ENCODE data around the gene AGAP1.

Gene AGAP1

DNA sequence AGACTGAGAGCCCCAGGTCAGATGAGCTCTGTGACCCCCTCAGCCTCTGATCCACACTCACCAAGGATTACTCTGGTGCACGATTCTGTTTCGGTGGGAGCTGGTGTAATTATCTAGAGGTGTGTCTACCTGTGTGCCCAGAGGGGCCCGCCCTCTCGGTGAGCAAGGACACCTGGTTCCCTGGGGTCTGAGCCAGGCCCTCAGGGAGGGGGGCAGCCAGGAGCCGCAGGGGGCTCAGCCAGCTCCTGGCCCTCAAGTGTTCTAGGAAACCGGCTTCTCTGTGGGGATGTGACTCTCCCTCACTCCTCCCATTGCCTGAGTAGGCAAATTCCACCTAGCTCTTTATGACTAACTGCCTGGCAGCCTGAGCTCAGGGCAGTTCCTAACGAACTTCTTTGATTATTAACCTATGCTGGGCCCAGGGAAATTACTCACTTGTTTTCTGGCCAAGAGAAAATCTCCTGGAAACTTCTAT is 17.4 kb downstream of the AGAP1 start:
- no peak for DNase-seq

- no peak for DNase-seq
These were observed 18.2 kb downstream of the AGAP1 start for GRCh38 chr2:235511751-235512698.

DNA sequence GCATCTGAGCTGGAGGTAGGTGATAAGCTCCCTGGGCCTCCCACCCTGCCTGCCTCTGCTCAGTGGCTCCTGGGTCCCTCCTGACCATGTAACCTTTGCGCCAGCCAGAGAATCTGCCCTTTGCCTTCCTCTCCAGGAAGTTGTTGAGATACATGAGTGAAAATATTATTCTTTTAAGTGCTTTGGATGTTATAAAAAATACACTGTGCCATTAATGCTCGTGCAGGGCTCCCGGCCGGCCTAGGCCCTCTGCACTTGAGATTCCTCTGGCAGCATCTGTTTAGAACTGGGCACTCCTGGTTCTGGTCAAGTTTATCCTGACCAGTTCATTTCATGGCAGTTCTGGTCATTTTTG is 18.8 kb downstream of the AGAP1 start:
- no peak for DNase-seq

DNA sequence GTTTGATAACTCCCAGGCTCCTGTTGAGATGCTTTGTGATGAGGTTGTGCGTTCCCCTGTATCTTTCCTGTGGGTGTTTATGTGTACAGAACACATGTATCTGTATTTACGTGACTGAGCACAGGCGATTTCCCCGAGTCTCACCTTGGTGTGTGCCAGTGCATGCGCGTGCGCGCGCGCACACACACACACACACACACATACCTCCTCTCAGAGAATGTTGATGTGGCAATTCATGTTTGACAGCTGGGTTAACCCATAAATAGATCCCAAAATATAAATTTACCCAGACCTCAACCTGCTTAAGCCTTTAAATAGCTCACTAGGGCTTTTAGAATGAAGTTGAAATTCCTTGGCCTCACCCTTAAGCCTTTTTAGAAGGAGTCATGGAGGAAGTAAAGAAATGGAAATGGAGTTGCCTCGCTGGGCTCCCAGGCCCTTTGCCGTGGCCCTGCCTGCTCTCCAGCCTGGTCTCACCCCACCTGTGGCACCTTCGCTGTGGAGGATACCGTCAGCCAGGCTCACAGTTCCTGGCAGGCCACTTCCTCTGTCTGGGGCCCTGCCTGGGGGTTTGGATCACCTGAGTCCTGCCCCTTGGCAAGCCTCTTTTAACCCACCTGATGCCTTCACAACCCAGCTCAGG is 20.3 kb downstream of the AGAP1 start:
- no peak for DNase-seq

- no peak for DNase-seq
These were observed 21.0 kb downstream of the AGAP1 start for GRCh38 chr2:235514627-235515363.

DNA sequence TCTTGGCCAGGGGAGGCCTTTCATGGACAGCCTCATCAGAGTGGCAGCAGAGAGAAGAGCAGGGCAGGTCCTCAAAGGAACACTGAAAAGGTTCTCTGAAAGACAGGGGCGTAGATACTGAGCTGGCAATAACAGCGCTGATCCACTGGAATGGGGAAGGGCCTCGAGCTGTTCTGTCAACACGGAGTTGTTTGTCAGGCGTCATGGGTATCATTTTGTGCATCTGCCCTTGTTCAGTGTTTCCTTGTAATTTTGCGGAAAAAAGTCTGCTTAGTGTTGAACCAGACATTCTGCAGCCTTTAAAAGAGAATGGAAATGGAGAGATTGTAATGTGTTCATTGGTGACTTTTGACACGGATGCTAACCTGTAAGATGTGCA is 21.5 kb downstream of the AGAP1 start:
- DNase-seq: no peak

DNA sequence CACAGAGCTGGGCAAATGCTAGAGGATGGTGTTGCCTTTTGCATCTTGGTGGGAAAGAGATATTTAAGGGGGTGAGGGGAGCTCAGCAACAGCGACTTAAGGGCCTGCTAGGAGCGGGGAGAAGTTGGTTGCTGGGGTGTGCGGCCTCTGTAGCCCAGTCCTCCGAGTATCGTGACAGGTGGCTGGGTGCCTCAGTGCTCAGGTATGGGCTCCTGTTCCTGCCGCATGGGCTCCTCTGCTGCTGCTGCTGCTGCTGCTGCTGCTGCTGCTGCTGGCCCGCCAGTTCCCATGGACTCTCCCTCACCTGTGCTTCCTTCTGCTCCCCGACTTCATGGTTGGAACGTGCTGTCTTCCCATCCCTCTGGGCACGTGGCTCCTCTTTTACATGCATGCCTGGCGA is 22.0 kb downstream of the AGAP1 start:
- no peak for DNase-seq

GRCh38 chr2:235516257-235516656 is 22.4 kb downstream of the AGAP1 start:
- no peak for DNase-seq

GRCh38 chr2:235518322-235519090 is 24.7 kb downstream of the AGAP1 start:
- no peak for DNase-seq

DNA sequence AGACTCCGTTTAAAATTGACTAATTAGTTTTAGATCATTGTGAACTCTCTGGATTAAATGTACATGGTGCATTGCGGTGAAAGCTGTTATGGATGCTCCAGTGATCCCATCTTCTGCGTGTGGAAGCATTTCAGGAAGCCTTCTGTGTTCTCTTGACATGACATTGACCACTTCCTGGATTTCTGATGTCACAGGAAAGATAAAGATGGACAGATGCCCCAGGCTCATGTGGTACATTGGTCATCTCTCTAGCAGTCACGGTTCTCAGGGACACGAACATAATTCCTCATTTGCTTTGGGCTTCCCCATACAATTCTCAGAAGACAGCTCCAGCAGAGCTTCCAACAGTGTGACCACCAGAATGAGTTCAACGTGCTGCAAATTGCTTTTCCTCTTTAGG is 26.9 kb downstream of the AGAP1 start:
- no peak for DNase-seq

DNA sequence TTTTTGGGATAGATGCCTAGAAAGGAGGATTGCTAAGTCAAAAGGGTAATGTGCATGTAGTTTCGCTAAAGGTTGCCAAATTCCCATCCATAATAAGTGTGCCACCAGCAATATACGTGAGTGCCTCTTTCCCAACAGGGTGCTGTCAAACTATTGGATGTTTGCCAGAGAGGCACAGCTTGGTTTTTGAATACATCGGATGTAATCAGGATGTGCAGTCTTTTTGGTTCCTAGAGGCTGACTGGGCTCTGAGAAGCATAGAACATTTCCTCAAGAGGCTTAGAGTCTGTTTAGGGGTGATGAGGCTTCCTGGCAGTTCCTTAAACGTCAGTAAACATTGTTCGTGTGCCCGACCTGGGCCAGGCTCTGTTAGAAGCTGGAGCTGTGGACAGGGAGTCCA is 28.0 kb downstream of the AGAP1 start:
- no peak for DNase-seq

DNA sequence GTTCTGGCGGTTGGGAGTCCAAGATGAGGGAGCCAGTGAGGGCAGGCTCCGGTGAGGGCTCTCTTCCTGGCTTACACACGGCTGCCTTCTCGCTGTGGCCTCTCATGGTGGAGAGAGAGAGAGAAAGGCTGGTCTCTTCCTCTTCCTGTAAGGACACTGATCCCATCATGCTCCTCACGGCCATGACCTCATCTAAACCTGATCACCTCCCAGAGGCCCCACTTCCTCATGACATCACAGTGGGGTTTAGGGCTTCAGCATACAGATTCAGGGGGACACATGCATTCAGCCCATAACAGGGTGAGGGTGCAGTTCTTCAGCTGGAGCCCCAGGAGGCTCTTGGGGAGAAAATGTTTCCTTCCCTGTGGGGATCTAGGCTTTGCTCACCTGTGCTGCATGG is 29.2 kb downstream of the AGAP1 start:
- no peak for DNase-seq

GRCh38 chr2:235523486-235524150 is 29.8 kb downstream of the AGAP1 start:
- no peak for DNase-seq

DNA sequence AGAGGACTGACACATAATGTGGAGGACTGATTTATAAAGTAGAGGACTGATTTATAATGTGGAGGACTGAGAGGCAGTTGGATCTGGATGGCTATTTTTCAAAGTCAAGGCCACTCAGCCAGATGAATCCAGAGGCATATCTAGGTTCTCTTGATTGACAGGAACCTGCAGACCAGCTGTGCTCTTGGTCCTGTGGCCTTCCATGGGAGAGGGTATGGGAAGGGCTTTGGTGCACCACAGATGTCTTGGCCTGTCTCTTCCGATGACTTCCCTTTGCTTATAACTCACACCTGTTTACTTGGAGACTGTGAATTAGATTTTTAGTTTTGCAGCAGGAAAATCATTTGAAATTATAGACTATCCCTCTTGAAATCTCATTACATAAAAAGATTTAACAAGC is 32.3 kb downstream of the AGAP1 start:
- no peak for DNase-seq

DNA sequence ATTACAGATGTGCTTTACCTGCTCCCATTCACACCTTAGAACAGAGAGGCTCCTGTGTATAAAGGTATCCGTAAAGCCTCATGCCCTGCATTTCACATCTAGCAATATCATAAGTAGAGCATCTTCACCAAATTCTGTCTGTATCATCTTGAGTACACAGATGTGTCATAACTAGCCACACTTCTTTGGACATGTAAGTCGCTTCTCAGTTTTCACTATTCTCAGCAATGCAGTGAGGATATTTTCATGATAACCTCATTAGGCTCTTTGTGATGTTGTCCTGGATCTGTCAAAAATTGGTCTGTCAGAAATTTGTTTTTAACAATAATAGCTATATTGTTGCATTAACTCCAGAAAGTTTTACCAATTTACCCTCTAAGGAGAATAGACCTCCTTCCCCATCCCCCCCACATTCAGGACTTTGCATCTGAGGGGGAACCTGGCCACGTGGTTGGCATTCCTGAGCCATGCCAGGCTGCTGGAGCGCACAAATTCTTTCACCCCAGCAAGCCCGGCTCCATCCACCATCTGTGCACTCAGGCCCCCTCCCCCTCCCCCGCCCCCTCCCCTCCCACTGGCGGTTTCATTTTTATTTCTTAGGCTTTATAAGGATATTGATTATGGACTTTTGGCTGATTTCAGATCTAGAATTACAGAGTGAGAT is 34.1 kb downstream of the AGAP1 start:
- DNase-seq: no peak

DNA sequence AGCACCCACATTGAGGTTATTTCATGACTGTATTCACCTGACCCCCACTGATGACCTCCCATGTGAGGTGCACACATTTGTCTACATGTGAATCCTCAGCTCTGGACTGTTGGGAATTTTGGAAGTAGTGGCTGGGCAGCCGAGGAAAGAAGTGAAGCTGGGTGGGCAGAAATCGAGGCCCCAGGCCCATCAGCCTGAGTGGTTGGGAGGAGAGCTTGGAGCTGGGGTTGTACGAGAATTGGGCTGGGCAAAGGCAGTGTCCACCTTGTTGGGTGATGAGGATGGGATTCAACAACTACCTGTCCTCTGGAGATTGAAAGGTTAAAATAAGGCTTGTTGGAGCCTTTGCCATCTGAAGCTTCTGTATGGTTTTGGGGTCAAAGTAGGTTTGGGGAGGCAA is 35.8 kb downstream of the AGAP1 start:
- DNase-seq: no peak

- DNase-seq: no peak
These were observed 36.9 kb downstream of the AGAP1 start for GRCh38 chr2:235530735-235531134.

DNA sequence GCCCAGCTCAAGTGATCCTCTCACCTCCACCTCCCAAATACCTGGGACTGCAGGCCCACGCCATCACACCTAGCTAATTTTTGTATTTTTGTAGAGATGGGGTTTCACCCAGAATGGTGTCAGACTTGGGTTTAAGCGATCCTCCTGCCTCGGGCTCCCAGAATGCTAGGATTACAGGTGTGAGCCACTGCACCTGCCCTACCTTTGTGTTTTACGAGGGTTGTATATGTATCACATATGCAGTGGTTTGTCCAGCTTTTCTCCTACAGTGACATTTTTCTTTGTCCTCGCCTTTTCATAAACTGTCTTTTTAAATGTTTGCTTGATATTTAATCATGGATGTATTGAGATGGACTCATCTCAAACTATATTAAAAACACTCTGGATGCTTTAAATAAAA is 38.5 kb downstream of the AGAP1 start:
- DNase-seq: no peak

GRCh38 chr2:235533198-235533597 is 39.4 kb downstream of the AGAP1 start:
- DNase-seq: no peak

GRCh38 chr2:235533616-235534385 is 40.0 kb downstream of the AGAP1 start:
- no peak for DNase-seq
